ENCODE measurements around the gene CNN1. TPM values are rescaled to one million over a fixed set of nuclear protein-coding genes. Genes with fewer than 3 reads are reported as not detected.

Gene CNN1
- total RNA-seq, 1 donor from 2014 or later: not detected

DNA sequence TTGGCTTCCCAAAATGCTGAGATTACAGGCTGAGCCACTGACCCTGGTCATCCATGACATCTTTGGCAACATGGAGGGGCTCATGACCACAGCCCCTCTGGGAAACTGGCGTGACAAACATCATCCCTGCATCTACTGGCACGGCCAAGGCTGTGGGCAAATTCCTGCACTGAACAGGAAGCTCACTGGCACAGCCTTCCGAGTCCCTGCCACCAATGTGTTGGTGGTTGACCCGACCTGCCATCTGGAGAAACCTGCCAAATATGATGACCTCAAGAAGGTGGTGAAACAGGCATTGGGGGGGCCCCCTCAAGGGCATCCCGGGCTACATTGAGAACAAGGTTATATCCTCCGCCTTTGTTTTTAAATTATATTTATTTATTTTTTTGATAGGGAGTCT is 47.7 kb downstream of the CNN1 start:
- DNase-seq (ENCODE audit: low read depth) (no peak), FAIRE-seq (no peak)
- Histone ChIP-seq H3K4me3 (ENCODE audit: low read depth, low read length) (no peak overlapping the region), H3K27me3 (ENCODE audit: control insufficient read depth, insufficient read depth, low read length) (no peaks in the 10 kb centered on the region), H3K36me3 (ENCODE audit: control insufficient read depth, insufficient read depth, low read length) (no peaks in the 10 kb centered on the region)
- TF ChIP-seq, protein P1, sequence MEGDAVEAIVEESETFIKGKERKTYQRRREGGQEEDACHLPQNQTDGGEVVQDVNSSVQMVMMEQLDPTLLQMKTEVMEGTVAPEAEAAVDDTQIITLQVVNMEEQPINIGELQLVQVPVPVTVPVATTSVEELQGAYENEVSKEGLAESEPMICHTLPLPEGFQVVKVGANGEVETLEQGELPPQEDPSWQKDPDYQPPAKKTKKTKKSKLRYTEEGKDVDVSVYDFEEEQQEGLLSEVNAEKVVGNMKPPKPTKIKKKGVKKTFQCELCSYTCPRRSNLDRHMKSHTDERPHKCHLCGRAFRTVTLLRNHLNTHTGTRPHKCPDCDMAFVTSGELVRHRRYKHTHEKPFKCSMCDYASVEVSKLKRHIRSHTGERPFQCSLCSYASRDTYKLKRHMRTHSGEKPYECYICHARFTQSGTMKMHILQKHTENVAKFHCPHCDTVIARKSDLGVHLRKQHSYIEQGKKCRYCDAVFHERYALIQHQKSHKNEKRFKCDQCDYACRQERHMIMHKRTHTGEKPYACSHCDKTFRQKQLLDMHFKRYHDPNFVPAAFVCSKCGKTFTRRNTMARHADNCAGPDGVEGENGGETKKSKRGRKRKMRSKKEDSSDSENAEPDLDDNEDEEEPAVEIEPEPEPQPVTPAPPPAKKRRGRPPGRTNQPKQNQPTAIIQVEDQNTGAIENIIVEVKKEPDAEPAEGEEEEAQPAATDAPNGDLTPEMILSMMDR (IDR thresholded peaks at IDR 0.05; ENCODE audit: insufficient read depth, low read length, severe bottlenecking): no peak

DNA sequence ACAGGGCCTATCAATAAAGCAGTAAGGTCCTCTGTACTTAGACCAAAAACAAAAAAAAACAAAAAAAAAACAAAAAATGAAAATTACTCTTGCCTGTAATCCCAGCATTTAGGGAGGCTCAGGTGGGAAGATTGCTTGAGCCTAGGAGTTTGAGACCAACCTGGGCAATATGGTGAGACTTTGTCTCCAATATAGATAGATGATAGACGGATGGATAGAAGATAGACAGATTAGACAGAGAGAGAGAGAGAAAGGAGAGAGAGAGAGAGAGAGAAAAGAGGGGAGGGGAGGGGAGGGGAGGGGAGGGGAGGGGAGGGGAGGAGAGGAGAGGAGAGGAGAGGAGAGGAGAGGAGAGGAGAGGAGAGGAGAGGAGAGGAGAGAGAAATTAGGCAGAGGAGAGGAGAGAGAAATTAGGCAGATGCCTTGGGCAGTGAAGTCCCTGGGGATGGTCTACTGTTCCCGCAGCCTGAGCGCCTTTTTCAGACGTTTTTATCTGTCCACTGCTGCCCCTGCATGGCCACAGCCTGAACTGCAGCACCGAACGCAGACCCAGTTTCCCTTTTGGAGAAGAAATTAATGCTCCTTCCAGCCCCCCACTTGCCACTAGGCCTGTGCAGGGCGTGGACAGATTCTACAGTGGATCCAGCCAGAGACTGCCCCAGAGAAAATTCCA is 48.8 kb downstream of the CNN1 start:
- no peaks in the 10 kb centered on the region for H3K36me3 ChIP-seq (ENCODE audit: control insufficient read depth, insufficient read depth, low read length)
- no peak overlapping the region for H3K4me3 ChIP-seq (ENCODE audit: low read depth, low read length)
- FAIRE-seq: no peak
- no peaks in the 10 kb centered on the region for H3K27me3 ChIP-seq (ENCODE audit: control insufficient read depth, insufficient read depth, low read length)
- peak; percentile 35 for DNase-seq (ENCODE audit: low read depth)
- TF ChIP-seq, protein P1 (IDR thresholded peaks at IDR 0.05; ENCODE audit: insufficient read depth, low read length, severe bottlenecking): peak; percentile 88

DNA sequence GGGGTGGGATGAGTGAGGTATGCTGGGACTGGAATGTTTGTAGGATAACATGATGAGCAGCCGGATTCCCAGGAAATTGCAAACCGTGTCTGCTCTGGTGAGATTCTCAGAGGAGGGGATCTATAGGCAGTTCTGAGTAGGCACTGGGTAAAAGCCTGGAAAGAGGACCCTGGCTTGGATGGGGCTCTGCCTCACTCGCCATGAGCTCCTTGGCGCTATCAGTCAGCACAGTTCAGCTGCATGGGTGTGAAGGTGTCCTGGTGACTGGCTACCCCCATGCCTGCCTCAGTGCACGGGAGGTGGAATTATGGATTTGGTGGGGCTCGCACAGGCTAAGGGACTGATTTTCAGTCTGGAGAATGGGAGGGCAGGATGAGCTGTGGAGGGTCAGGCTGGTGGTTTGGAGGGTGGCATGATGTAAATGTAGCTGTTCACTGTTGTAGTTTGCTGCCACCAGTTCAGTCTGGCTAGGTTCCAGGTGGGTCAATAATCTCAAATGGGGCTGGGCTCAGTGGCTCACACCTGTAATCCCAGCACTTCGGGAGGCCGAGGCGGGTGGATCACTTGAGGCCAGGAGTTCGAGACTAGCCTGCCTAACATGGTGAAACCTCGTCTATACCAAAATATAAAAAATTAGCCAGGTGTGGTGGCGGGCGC is 49.5 kb downstream of the CNN1 start:
- DNase-seq (ENCODE audit: low read depth): no peak
- Histone ChIP-seq H3K4me3 (ENCODE audit: low read depth, low read length) (no peak overlapping the region), H3K27me3 (ENCODE audit: control insufficient read depth, insufficient read depth, low read length) (no peaks in the 10 kb centered on the region), H3K36me3 (ENCODE audit: control insufficient read depth, insufficient read depth, low read length) (no peaks in the 10 kb centered on the region)
- no peak for FAIRE-seq
- TF ChIP-seq, protein P1 (IDR thresholded peaks at IDR 0.05; ENCODE audit: insufficient read depth, low read length, severe bottlenecking): no peak

DNA sequence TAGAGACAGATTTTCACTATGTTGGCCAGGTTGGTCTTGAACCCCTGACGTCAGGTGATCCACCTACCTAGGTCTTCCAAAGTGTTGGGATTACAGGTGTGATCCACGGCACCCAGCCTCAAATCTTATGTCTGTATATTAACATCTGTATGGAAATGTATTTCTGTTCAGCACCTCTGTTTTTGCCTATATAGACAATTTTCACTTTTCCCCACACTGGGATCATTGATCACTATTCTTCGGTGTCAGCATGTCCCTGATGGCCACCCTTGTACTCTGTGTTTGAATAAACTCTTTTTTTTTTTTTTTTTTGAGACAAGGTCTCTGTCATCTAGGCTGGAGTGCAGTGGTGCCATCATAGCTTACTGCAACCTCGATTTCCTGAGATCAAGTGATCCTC is 55.4 kb downstream of the CNN1 start:
- no peak overlapping the region for H3K4me3 ChIP-seq (ENCODE audit: low read depth, low read length)
- no peak for DNase-seq (ENCODE audit: low read depth)
- no peak for FAIRE-seq
- H3K27me3 ChIP-seq (ENCODE audit: control insufficient read depth, insufficient read depth, low read length): no peaks in the 10 kb centered on the region
- peaks cover 3% of the 10 kb centered on the region for H3K36me3 ChIP-seq (ENCODE audit: control insufficient read depth, insufficient read depth, low read length)
- TF ChIP-seq, protein P1 (IDR thresholded peaks at IDR 0.05; ENCODE audit: insufficient read depth, low read length, severe bottlenecking): no peak

DNA sequence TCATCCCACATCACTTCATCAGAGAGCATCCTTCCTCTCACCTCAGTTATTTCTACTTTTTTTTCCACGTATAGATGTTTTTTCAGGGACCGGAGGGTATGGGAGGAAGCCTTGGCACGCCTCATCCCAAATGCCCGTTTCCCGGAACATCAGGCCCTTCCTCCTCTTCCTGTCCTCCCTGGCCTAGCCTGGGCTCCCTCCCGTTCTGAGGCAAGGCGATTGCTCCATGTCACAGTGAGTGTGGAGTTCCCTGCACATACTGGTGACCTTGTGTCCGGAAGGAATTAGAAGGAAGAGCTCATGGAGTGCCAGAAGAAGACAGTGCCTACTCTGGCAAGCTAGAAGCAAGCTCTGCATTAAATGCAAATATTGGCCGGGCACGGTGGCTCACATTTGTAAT is 57.5 kb downstream of the CNN1 start:
- TF ChIP-seq, protein P1 (IDR thresholded peaks at IDR 0.05; ENCODE audit: insufficient read depth, low read length, severe bottlenecking): no peak
- no peak for FAIRE-seq
- H3K36me3 ChIP-seq (ENCODE audit: control insufficient read depth, insufficient read depth, low read length): peaks cover 3% of the 10 kb centered on the region
- DNase-seq (ENCODE audit: low read depth): no peak
- no peak overlapping the region for H3K4me3 ChIP-seq (ENCODE audit: low read depth, low read length)
- no peaks in the 10 kb centered on the region for H3K27me3 ChIP-seq (ENCODE audit: control insufficient read depth, insufficient read depth, low read length)

All from bronchial epithelial cell (primary cell).